Anterior cingulate cortex (tissue), 58 donors: Measurements from ENCODE around the gene LCLAT1.
"Not testable (repeated sequence)": the region's sequence is repeated elsewhere in the genome, so short reads cannot be mapped to it uniquely, and the experiment has no call there.

Experiments used
- DNase-seq, 58 donors: peaks; one replicate each; lab custom pipeline; 2025; lab: John Stamatoyannopoulos, UW

LCLAT1 gene

GRCh38 chr2:30481323-30481800 lies 34.3 kb downstream of the LCLAT1 start:
- DNase-seq, result peak in 7 of 58 donors; percentile 0 to 11 (median 3)

GRCh38 chr2:30482011-30482410 lies 35.0 kb downstream of the LCLAT1 start:
- DNase-seq, result no peak

GRCh38 chr2:30484145-30484544 lies 37.1 kb downstream of the LCLAT1 start:
- DNase-seq, result no peak

- no peak for DNase-seq
Observed at GRCh38 chr2:30484995-30485394, 37.9 kb downstream of the LCLAT1 start.

GRCh38 chr2:30486655-30487054 lies 39.6 kb downstream of the LCLAT1 start:
- no peak for DNase-seq

- no peak for DNase-seq
Observed at GRCh38 chr2:30487603-30488002, 40.6 kb downstream of the LCLAT1 start.

- no peak for DNase-seq
Observed at GRCh38 chr2:30488012-30488659, 41.1 kb downstream of the LCLAT1 start.

GRCh38 chr2:30491225-30491624 lies 44.2 kb downstream of the LCLAT1 start:
- DNase-seq, result no peak

GRCh38 chr2:30492185-30492584 lies 45.1 kb downstream of the LCLAT1 start:
- no peak for DNase-seq

- no peak for DNase-seq
Observed at GRCh38 chr2:30492619-30493018, 45.6 kb downstream of the LCLAT1 start.

GRCh38 chr2:30493440-30493839 lies 46.4 kb downstream of the LCLAT1 start:
- no peak for DNase-seq

GRCh38 chr2:30495896-30496295 lies 48.9 kb downstream of the LCLAT1 start:
- DNase-seq, result not testable (repeated sequence)

GRCh38 chr2:30499681-30500080 lies 52.6 kb downstream of the LCLAT1 start:
- no peak for DNase-seq

- DNase-seq, result no peak
Observed at GRCh38 chr2:30500699-30501098, 53.7 kb downstream of the LCLAT1 start.

GRCh38 chr2:30502310-30502709 lies 55.3 kb downstream of the LCLAT1 start:
- no peak for DNase-seq

- DNase-seq, result no peak
Observed at GRCh38 chr2:30503007-30503694, 56.1 kb downstream of the LCLAT1 start.

- no peak for DNase-seq
Observed at GRCh38 chr2:30503695-30504052, 56.6 kb downstream of the LCLAT1 start.

- no peak for DNase-seq
Observed at GRCh38 chr2:30504731-30505130, 57.7 kb downstream of the LCLAT1 start.

GRCh38 chr2:30505500-30506180 lies 58.6 kb downstream of the LCLAT1 start:
- DNase-seq, result no peak

GRCh38 chr2:30507460-30507859 lies 60.4 kb downstream of the LCLAT1 start:
- not testable (repeated sequence) for DNase-seq

- DNase-seq, result no peak
Observed at GRCh38 chr2:30509716-30510115, 62.7 kb downstream of the LCLAT1 start.

GRCh38 chr2:30510409-30510808 lies 63.4 kb downstream of the LCLAT1 start:
- DNase-seq, result no peak
